HEK293T (cell line): Measurements from ENCODE around the gene TMCC2.

ENCODE experiments used
- BHLHE40 ChIP-seq: fragments of 450-650 bp; IDR thresholded peaks from 2 replicates; pipeline ENCODE4 v1.6.1; 2016; ENCODE audit warnings: mild to moderate bottlenecking, moderate library complexity, borderline replicate concordance
- ELF4 ChIP-seq: fragments of 450-650 bp; IDR thresholded peaks from 2 replicates; pipeline ENCODE4 v1.6.1; 2017; ENCODE audit warnings: antibody characterized with exemption
- FOXM1 ChIP-seq: fragments of 450-650 bp; IDR thresholded peaks from 2 replicates; pipeline ENCODE4 v1.6.1; 2017; ENCODE audit warnings: mild to moderate bottlenecking, borderline replicate concordance
- SUZ12 ChIP-seq: fragments of 450-650 bp; IDR thresholded peaks from 2 replicates; pipeline ENCODE4 v1.6.1; 2016; ENCODE audit warnings: mild to moderate bottlenecking

GRCh38 chr1:205316161-205316566, 88.4 kb downstream of the TMCC2 start:
- TF ChIP-seq ELF4 (no peak), SUZ12 (no peak), FOXM1 (no peak), BHLHE40 (no peak)
